A549 (cell line): ENCODE results near the gene FMO3. TPM values are rescaled to one million over a fixed set of nuclear protein-coding genes. Genes with fewer than 3 reads are reported as not detected.

Source experiments
- ATAC-seq, 2 experiments: fragments of 200-7000 bp in 1 of 2; fragments of >200 bp in 1 of 2; cut with Nextera tagmentation in 1 of 2; cut with Tn5 transposase in 1 of 2; 3 replicates each; pipeline versions ENCODE4 v1.8.0 to v1.9.1; 2018 to 2020; ENCODE audit warnings: mild to moderate bottlenecking in 1 of 2, moderate library complexity in 1 of 2
- CTCF ChIA-PET: fragments of 300-600 bp; sonication (Branson Sonifier 250); formaldehyde crosslinking; extraction: SDS; loops from one replicate; lab custom pipeline; 2021; ENCODE audit warnings: antibody characterized with exemption, inconsistent platforms; lab: Yijun Ruan, JAX
- POLR2A ChIA-PET: fragments of 350-600 bp; formaldehyde crosslinking; extraction: SDS; loops from one replicate; lab custom pipeline; 2021; ENCODE audit warnings: antibody characterized with exemption, inconsistent platforms; lab: Yijun Ruan, JAX
- DNase-seq, 2 experiments: peaks; one replicate each; pipeline versions ENCODE4 v3.0.0 to v3.0.0-alpha.2; 2011 to 2016; ENCODE audit warnings: low read depth in 1 of 2, low spot score in 1 of 2
- FAIRE-seq: peaks from 2 replicates; lab custom pipeline; 2011; peaks lifted over from hg19 to GRCh38; lab: Jason Lieb, UNC
- H3K27ac ChIP-seq, 2 experiments: fragments of >200 bp; sonication (Bioruptor Twin); formaldehyde crosslinking; 3 replicates each; pipeline ENCODE4 v1.5.1; 2016 to 2017
- H3K4me1 ChIP-seq: fragments of >200 bp; sonication (Bioruptor Twin); formaldehyde crosslinking; 3 replicates; pipeline ENCODE4 v1.6.1; 2016
- H3K4me2 ChIP-seq: fragments of >200 bp; sonication (Bioruptor Twin); formaldehyde crosslinking; 3 replicates; pipeline ENCODE4 v1.6.1; 2016
- H3K4me3 ChIP-seq: fragments of >200 bp; sonication (Bioruptor Twin); formaldehyde crosslinking; 3 replicates; pipeline ENCODE4 v1.5.1; 2016
- H3K9me3 ChIP-seq: fragments of >200 bp; sonication (Bioruptor Twin); formaldehyde crosslinking; 3 replicates; pipeline ENCODE4 v1.6.1; 2016
- CBX2 ChIP-seq: fragments of 200-600 bp; sonication (generic); IDR thresholded peaks from 2 replicates; pipeline ENCODE4 v1.6.1; 2016; ENCODE audit warnings: low read depth, mild to moderate bottlenecking, borderline replicate concordance
- CHD2 ChIP-seq: fragments of 150-350 bp; IDR thresholded peaks from 2 replicates; pipeline ENCODE4 v1.6.1; 2014; ENCODE audit warnings: low read length; ENCODE audit not compliant: partially characterized antibody
- CHD4 ChIP-seq: fragments of 200-600 bp; sonication (generic); IDR thresholded peaks from 2 replicates; pipeline ENCODE4 v1.6.1; 2016; ENCODE audit warnings: antibody characterized with exemption, mild to moderate bottlenecking, borderline replicate concordance
- EHF ChIP-seq: fragments of 250-450 bp; sonication (Bioruptor Pico); IDR thresholded peaks from 2 replicates; pipeline ENCODE4 v1.5.0; 2020; ENCODE audit warnings: mild to moderate bottlenecking
- EHMT2 ChIP-seq: fragments of 200-600 bp; sonication (generic); IDR thresholded peaks from 2 replicates; pipeline ENCODE4 v1.6.1; 2016; ENCODE audit warnings: antibody characterized with exemption, low read depth, mild to moderate bottlenecking, moderate library complexity
- GATA3 ChIP-seq: IDR thresholded peaks from 2 replicates; pipeline ENCODE4 v1.6.1; 2012; ENCODE audit warnings: borderline replicate concordance
- HEYL ChIP-seq: fragments of 250-450 bp; sonication (Bioruptor Pico); IDR thresholded peaks from 2 replicates; pipeline ENCODE4 v1.8.0; 2021; ENCODE audit warnings: mild to moderate bottlenecking, moderate library complexity
- HOXB5 ChIP-seq: fragments of 250-450 bp; sonication (Bioruptor Pico); IDR thresholded peaks from 2 replicates; pipeline ENCODE4 v1.5.0; 2020; ENCODE audit warnings: mild to moderate bottlenecking, moderate library complexity
- MAFK ChIP-seq: fragments of 450-650 bp; IDR thresholded peaks from 2 replicates; pipeline ENCODE4 v1.6.1; 2014; ENCODE audit not compliant: partially characterized antibody
- MYC ChIP-seq: IDR thresholded peaks from 2 replicates; pipeline ENCODE4 v1.6.1; 2012; ENCODE audit warnings: mild to moderate bottlenecking, inconsistent platforms, low read length, improper control_type of control experiment, borderline replicate concordance
- RCOR1 ChIP-seq: fragments of 150-350 bp; IDR thresholded peaks from 2 replicates; pipeline ENCODE4 v1.6.1; 2014; ENCODE audit warnings: antibody characterized with exemption, low read length, low read depth
- RFX5 ChIP-seq: fragments of 450-650 bp; IDR thresholded peaks from 2 replicates; pipeline ENCODE4 v1.7.1; 2014; ENCODE audit warnings: antibody characterized with exemption, mild to moderate bottlenecking, moderate library complexity
- RNF2 ChIP-seq: fragments of 200-600 bp; sonication (generic); IDR thresholded peaks from 2 replicates; pipeline ENCODE4 v1.6.1; 2016; ENCODE audit warnings: low read depth, mild to moderate bottlenecking, antibody characterized with exemption, moderate library complexity, borderline replicate concordance
- TFCP2L1 ChIP-seq: fragments of 250-450 bp; sonication (Bioruptor Pico); IDR thresholded peaks from 2 replicates; pipeline ENCODE4 v1.5.0; 2021; ENCODE audit warnings: mild to moderate bottlenecking
- ZFP36 ChIP-seq: fragments of 450-650 bp; IDR thresholded peaks from 2 replicates; pipeline ENCODE4 v1.6.1; 2014; ENCODE audit warnings: borderline replicate concordance; ENCODE audit not compliant: partially characterized antibody
- ZSCAN20 ChIP-seq: fragments of 250-450 bp; sonication (Bioruptor Pico); IDR thresholded peaks from 2 replicates; pipeline ENCODE4 v1.8.0; 2022; ENCODE audit warnings: mild to moderate bottlenecking, moderate library complexity
- WGBS: methylation state at CpG from one replicate; pipeline ENCODE4 v1.1.6; 2017; ENCODE audit errors: missing lambda C conversion rate; 5-methylcytosine and 5-hydroxymethylcytosine counted together
- polyA plus RNA-seq, 4 experiments: library from polyadenylated mRNA; depleted of rRNA in 3 of 4; stranded (reverse); fragments of >200 nt; fragmentation: RNase III in 1 of 4; extraction: RNeasy Plus Mini Kit Qiagen cat#74134 plus additional on column Dnase treatment in 1 of 4; gene quantifications; 2 replicates in 3 of 4; 3 replicates in 1 of 4; pipeline ENCODE4 v1.2.3, GENCODE V29; 2011 to 2017
- TF ChIP-seq, protein P1 (sequence below): fragments of >200 bp; sonication (Bioruptor Twin); formaldehyde crosslinking; IDR thresholded peaks from 3 replicates; pipeline ENCODE4 v1.5.1; 2016
- TF ChIP-seq, protein P2 (sequence below): IDR thresholded peaks from 2 replicates; pipeline ENCODE4 v1.6.1; 2012
- TF ChIP-seq, protein P3 (sequence below): IDR thresholded peaks from 2 replicates; pipeline ENCODE4 v1.6.1; 2012; ENCODE audit warnings: low read depth, borderline replicate concordance
- TF ChIP-seq, protein P4 (sequence below): fragments of 450-650 bp; IDR thresholded peaks from 2 replicates; pipeline ENCODE4 v1.6.1; 2014; ENCODE audit warnings: antibody characterized with exemption
- TF ChIP-seq, protein P5 (sequence below): fragments of 150-350 bp; IDR thresholded peaks from 2 replicates; pipeline ENCODE4 v1.6.1; 2014; ENCODE audit warnings: low read depth, mild to moderate bottlenecking, low read length

Gene FMO3
- polyA plus RNA-seq, 2 of the 4 experiments (the other 2 are of a cell fraction), result not detected

DNA sequence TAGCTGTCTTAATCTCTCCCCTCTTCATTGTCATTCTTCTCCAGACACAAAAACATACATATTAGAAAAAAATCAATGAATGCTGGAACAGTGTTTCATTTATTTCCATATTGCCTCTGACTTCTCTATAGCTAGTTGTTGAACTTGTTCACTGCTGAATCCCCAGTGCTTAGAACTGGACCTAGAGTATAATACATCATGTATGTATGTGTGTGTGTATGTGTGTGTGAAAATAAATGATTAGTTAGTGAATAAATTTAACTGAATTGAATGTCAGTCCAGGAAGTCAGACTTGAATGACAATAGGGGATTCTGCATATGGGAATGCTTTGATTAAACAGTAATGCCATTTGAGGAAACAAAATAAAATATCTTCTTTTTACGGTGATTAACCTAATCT, 36.4 kb downstream of the FMO3 start:
- ChIA-PET CTCF (interaction anchor here (0.6 kb wide), 1 partner anchor 797 kb away, joined by 3 read pairs; no protein-coding TSS in a partner anchor), POLR2A (no interaction called here)
- H3K4me1 ChIP-seq, result no peaks in the 10 kb centered on the region
- no peak for ATAC-seq
- WGBS, result 11% methylated on average over 1 of the region's 1 CpG
- H3K9me3 ChIP-seq, result no peaks in the 10 kb centered on the region
- H3K4me3 ChIP-seq, result no peak overlapping the region
- no peak for FAIRE-seq
- DNase-seq, result no peak
- H3K27ac ChIP-seq, result no peak overlapping the region
- TF ChIP-seq RCOR1 (no peak), TFCP2L1 (no peak), CHD2 (no peak), CHD4 (no peak), EHMT2 (no peak), CBX2 (no peak), MAFK (no peak), MYC (no peak), RNF2 (no peak)
- TF ChIP-seq, protein P1, sequence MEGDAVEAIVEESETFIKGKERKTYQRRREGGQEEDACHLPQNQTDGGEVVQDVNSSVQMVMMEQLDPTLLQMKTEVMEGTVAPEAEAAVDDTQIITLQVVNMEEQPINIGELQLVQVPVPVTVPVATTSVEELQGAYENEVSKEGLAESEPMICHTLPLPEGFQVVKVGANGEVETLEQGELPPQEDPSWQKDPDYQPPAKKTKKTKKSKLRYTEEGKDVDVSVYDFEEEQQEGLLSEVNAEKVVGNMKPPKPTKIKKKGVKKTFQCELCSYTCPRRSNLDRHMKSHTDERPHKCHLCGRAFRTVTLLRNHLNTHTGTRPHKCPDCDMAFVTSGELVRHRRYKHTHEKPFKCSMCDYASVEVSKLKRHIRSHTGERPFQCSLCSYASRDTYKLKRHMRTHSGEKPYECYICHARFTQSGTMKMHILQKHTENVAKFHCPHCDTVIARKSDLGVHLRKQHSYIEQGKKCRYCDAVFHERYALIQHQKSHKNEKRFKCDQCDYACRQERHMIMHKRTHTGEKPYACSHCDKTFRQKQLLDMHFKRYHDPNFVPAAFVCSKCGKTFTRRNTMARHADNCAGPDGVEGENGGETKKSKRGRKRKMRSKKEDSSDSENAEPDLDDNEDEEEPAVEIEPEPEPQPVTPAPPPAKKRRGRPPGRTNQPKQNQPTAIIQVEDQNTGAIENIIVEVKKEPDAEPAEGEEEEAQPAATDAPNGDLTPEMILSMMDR, result no peak
- TF ChIP-seq, protein P2, sequence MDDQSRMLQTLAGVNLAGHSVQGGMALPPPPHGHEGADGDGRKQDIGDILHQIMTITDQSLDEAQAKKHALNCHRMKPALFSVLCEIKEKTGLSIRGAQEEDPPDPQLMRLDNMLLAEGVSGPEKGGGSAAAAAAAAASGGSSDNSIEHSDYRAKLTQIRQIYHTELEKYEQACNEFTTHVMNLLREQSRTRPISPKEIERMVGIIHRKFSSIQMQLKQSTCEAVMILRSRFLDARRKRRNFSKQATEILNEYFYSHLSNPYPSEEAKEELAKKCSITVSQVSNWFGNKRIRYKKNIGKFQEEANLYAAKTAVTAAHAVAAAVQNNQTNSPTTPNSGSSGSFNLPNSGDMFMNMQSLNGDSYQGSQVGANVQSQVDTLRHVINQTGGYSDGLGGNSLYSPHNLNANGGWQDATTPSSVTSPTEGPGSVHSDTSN, result no peak
- TF ChIP-seq, protein P3, sequence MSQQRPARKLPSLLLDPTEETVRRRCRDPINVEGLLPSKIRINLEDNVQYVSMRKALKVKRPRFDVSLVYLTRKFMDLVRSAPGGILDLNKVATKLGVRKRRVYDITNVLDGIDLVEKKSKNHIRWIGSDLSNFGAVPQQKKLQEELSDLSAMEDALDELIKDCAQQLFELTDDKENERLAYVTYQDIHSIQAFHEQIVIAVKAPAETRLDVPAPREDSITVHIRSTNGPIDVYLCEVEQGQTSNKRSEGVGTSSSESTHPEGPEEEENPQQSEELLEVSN, result no peak
- no peak overlapping the region for H3K4me2 ChIP-seq

DNA sequence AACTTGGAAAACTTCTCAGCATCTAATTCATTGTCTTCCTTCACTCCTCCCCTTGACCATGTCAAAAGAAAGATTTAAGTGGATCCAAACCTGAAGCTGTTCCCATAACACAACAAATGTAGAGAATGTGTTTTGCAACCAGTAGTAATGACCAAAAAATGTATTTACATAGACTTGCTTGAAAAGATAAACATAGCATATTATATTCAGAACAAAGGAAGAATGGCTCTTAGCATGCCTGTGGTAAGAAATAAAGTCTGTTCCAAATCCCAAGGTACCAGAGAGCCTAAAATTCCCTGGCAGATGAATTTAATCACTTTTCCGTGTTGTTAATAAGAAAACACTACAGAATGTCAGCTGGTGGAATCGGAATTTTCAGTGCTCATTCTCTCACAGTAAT, 36.8 kb downstream of the FMO3 start:
- FAIRE-seq (no peak), DNase-seq (no peak), ATAC-seq (no peak)
- no peak overlapping the region for H3K4me3 ChIP-seq
- H3K4me2 ChIP-seq, result no peak overlapping the region
- H3K4me1 ChIP-seq, result no peaks in the 10 kb centered on the region
- ChIA-PET CTCF (interaction anchor here (0.6 kb wide), 1 partner anchor 797 kb away, joined by 3 read pairs; no protein-coding TSS in a partner anchor), POLR2A (no interaction called here)
- no peaks in the 10 kb centered on the region for H3K9me3 ChIP-seq
- TF ChIP-seq EHF (no peak), RFX5 (no peak), HEYL (CRISPR knock-in tag) (no peak), GATA3 (no peak), ZFP36 (no peak), ZSCAN20 (CRISPR knock-in tag) (no peak), HOXB5 (CRISPR knock-in tag) (no peak)
- TF ChIP-seq, protein P4, sequence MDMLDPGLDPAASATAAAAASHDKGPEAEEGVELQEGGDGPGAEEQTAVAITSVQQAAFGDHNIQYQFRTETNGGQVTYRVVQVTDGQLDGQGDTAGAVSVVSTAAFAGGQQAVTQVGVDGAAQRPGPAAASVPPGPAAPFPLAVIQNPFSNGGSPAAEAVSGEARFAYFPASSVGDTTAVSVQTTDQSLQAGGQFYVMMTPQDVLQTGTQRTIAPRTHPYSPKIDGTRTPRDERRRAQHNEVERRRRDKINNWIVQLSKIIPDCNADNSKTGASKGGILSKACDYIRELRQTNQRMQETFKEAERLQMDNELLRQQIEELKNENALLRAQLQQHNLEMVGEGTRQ, result no peak
- TF ChIP-seq, protein P5, sequence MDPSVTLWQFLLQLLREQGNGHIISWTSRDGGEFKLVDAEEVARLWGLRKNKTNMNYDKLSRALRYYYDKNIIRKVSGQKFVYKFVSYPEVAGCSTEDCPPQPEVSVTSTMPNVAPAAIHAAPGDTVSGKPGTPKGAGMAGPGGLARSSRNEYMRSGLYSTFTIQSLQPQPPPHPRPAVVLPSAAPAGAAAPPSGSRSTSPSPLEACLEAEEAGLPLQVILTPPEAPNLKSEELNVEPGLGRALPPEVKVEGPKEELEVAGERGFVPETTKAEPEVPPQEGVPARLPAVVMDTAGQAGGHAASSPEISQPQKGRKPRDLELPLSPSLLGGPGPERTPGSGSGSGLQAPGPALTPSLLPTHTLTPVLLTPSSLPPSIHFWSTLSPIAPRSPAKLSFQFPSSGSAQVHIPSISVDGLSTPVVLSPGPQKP, result no peak
- WGBS, result 8% methylated on average over 2 of the region's 2 CpGs
- H3K27ac ChIP-seq, result no peak overlapping the region
